ENCODE data around the gene CDKN2AIPNL. TPM values are rescaled to one million over a fixed set of nuclear protein-coding genes. Genes with fewer than 3 reads are reported as not detected.

Gene CDKN2AIPNL
- total RNA-seq, 1 donor: 36.3 TPM

DNA sequence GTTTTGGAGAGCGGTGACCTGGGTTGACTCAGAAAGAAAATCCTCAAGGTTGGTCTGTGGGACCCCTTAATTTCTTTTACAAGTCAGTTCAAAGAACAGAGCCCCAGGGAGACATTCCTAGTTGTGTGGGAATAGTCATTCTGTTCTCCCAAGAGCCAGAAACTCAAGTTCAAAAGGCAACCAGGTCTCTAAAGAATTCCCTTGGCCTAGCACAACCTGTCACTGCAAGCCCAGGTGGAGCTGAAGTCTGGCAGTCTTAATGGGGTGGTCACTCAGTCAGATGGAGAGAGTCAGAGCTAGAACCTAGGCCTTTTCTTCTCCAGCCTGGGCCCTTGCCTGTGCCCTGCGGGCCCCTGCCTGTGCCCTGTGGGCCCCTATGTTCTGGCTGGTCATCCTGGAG, 37.5 kb upstream of the CDKN2AIPNL start:
- no peak for TF ChIP-seq CTCF (IDR thresholded peaks at IDR 0.05; ENCODE audit: insufficient read depth, low read length)
- DNase-seq (ENCODE audit: low read depth): no peak
- H3K4me3 ChIP-seq (ENCODE audit: low read depth, low read length): no peak overlapping the region

GRCh38 chr5:134447815-134448520, 36.3 kb upstream of the CDKN2AIPNL start:
- H3K4me3 ChIP-seq (ENCODE audit: low read depth, low read length): no peak overlapping the region
- no peak for TF ChIP-seq CTCF (IDR thresholded peaks at IDR 0.05; ENCODE audit: insufficient read depth, low read length)
- DNase-seq (ENCODE audit: low read depth): no peak

DNA sequence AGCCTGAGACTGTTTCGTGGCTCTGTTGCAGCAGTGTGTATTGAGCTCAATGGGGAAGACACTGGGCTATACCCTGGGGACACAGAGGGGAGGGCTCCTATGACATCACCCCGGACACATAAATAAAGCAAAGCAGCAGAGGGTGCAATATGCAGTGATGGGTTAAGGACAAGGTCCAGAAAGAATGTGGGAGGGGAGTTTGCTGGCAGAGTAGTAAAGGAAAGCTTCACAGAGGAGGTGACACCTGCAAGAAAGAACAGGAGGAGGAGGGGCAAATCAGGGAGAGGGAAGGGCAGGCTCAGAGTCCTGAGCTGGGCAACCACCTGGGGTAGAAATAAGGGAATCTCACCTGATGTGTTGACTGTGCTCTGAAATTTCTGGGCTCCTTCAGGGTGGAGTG, 35.3 kb upstream of the CDKN2AIPNL start:
- H3K4me3 ChIP-seq (ENCODE audit: low read depth, low read length): no peak overlapping the region
- TF ChIP-seq CTCF (IDR thresholded peaks at IDR 0.05; ENCODE audit: insufficient read depth, low read length): no peak
- no peak for DNase-seq (ENCODE audit: low read depth)

DNA sequence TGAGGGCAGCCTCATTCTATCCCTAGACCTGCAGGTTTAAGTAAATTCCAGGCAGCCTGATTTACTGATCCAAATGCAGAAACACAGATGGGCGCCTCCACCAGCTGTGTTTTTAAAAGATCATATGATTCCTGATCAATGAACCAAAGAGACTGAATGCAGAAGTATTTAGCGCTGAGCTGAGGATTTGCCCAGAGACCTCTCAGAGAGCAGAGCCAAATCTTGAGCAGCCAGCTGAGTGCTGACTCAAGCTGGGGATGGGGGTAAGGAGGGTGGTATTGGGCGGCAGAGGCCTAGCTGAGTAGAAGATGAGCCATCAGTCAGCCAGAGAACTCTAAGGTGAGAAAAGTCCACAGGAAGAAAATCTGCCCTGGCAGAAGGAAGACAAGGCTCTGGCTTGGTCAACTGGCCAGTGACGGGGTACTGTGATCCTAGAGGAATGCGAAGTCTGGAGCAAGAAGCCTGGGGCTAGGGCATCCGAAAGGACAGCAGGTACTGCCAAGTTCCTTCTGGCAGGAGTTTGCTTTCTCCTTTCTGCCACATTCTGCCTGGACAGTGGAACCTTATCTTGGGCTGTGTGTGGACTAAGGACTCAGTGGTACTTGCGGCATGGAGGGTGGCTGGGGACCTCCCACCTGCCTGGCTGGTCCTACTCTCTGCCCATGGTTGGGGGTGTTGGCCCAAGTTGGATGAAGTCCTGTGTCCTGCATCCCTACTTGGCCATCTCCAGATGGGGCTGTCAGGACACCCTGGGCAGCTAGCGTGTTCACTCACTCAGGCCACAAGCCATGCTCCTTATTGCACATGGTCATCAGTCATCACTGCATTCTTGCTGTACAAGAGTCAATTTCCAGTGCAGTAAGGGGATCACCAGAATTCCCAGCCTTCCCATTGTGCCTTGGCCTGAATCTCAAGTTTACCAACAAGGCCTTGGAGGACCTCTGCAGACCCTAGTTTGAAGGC, 34.5 kb upstream of the CDKN2AIPNL start:
- no peak for DNase-seq (ENCODE audit: low read depth)
- no peak overlapping the region for H3K4me3 ChIP-seq (ENCODE audit: low read depth, low read length)
- no peak for TF ChIP-seq CTCF (IDR thresholded peaks at IDR 0.05; ENCODE audit: insufficient read depth, low read length)

GRCh38 chr5:134444941-134445471, 33.3 kb upstream of the CDKN2AIPNL start:
- TF ChIP-seq CTCF (IDR thresholded peaks at IDR 0.05; ENCODE audit: insufficient read depth, low read length): no peak
- H3K4me3 ChIP-seq (ENCODE audit: low read depth, low read length): no peak overlapping the region
- no peak for DNase-seq (ENCODE audit: low read depth)

GRCh38 chr5:134440201-134440755, 28.6 kb upstream of the CDKN2AIPNL start:
- no peak for TF ChIP-seq CTCF (IDR thresholded peaks at IDR 0.05; ENCODE audit: insufficient read depth, low read length)

More at GRCh38 chr5:134440201-134440755, 28.6 kb upstream of the CDKN2AIPNL start:
- H3K4me3 ChIP-seq (ENCODE audit: low read depth, low read length): no peak overlapping the region
- DNase-seq (ENCODE audit: low read depth): peak; percentile 18
